ENCODE data around the gene HOXA11.

Gene HOXA11

DNA sequence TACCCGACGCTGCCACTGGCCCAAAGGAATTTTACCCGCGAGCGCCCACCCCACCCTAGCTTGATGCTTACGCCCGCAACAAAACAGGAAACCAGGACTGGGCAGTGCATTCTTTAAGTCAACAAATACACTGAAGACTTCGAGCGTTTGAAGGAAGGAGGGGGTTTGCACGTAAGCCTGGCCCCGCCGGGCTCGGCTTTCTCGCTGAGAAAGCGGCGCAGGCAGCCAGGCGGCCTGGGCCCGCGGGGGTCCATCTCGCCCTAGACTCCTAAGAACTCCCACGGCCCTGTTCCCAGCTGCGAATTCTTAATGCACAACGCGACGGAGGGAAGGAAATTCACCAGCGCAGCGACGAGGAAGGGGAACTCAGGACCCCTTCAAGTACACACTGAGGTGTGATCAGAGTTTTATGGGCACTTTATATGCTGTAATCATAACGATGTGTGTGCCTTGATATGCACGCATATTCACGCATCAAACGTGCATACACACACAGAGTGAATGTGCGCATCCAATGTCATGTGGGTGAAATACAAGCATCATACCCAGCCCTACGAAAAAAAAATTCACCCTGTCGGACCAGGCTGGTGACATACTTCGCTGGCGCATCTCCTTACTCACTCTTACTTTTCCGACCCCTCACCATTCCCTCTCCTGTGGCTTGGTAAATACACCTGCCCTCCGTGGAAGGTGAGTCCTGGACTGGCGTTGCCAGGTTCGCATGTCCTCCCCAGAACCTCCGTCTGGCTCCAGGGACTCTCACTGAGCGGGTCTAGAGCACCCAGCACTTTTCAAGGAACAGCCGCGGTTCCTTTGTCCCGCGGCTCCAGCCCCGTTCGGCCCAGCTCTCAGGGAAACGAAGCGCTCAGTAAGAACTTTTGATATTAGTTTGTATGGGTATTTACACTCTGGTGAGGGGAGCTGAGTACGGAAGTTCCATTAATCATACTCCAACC is 20.6 kb upstream of the HOXA11 start:
- no peak for DNase-seq

DNA sequence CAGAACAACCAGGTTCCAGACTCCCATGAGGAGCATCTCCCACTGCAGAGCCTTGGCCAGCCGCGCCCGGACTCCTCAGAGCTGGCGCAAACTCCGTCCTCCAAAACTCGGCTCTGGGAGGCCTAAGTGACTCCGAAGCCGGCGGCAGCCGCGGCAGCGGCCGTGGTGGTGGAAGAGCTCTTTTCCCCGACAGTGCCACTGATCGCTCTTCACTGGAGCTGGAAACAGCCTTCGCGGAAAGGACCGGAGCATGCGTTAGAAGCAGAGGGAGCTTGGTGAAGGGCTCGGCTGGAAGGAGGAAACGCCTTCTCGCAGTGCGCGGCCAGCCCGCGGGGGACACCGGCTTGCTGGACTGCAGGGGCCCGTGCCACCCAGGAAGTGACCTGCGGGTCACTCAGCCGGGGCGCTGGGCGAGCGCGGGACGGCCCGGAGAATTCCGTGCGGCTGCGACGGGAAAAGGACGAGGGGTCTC is 19.9 kb upstream of the HOXA11 start:
- no peak for DNase-seq

DNA sequence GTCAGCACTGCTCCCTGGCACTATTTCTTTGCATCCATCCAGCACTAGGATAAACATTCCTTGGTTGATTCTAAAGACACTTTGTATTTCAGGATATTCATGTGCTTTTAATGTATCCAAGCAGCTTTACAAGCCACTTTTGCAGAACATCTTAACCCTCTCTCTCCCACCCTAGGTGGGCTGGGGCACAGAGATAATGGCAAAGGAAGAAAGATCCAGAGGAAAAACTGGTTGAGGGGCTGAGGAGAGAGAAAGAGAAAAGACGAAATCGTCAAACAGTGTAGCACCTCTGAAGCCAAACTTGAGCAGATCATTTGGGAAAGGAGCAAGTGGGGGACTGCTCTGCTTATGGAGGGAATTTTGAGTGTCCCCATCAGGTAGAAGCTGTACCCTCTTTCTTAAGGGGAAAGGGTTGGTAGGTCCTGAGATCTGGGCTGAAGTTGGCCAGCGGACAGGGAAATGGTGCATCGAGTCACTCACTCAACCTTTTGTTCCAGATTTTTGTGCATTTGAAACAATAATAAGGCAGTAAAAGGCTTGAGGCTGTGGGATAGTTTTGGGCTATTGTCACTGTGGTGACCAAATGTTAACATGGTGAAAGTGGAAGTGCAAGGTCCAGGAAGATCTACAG is 19.0 kb upstream of the HOXA11 start:
- DNase-seq: no peak

DNA sequence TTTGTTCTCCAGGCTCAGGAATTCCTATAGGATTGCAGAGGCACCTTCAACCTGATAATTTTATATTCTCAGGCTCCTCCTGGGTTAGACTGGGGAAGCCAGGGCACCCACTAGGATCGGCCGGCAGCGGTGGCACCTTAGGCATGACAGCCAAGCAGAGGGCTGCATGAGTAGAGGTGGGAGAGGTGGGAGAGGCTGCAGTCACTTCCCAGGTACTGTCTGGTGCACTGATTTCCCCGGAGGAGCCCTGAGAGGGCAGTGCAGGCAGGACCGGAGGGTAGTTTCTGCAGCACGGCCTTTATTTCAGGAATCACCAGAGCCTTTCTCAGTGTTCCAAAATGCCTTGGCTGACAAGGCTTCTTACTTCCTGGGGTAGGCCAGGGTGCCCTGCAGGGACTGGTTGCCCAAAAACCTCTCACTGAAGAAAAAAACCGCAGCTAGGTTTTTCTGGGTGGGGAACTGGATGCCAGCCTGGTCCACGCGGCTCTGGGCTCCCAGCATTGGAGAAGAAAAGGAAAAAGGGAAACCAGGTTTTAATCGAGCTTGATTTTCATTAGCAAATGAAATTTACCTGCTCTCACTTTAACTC is 18.4 kb upstream of the HOXA11 start:
- no peak for DNase-seq

DNA sequence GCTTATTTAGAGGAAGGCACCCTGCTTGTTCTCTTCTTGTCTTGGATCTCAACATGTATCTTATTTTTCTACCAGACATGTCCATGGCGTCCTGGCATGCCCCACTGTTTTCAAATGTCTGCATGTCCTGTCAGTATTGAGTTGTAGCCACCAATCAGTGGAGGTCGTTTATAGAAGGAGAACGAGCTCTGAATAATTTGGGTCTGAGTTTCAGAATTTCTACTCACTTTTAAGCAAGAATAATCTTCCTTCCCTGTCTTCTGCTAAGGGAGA is 17.8 kb upstream of the HOXA11 start:
- DNase-seq: no peak

DNA sequence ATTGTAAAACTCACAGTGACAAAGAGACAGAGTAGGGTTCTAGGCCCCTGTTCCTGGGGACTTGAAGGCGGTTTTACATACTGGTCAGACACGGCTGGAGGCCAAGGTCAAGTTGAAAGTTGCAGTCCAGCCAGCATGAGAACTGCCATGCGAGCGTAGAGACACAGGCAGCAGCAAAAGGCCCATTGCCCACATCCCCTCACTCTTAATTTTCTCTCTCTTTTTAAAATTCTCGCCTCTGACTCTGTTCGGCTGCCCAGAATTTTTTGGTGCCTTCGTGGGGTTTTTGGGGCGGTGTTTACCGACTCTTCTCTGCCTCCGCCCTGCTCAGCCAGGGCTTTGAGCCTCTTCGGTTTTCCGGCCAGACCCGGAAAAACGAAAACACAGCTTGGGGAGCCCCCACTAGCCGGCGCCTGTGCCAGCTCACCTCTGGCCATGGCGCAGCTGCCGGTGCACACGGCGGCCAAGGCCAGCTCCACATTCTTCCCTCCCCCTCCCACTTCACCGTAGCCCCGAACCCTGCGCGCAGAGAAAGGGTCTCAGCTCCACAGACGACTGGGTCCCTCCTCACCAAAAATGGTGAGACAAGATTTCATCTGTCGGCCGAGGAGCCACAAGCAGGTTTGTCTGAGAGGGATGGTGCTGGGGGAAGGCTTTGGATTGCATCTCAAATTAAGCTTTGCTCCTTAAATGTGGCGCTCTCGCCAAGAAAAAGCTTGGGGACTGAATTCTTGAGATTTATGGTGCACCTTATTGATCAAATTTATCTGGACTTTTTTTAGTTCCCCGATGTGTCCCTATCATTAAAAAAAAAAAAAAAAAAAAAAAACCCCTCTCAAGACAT is 17.2 kb upstream of the HOXA11 start:
- DNase-seq: no peak

DNA sequence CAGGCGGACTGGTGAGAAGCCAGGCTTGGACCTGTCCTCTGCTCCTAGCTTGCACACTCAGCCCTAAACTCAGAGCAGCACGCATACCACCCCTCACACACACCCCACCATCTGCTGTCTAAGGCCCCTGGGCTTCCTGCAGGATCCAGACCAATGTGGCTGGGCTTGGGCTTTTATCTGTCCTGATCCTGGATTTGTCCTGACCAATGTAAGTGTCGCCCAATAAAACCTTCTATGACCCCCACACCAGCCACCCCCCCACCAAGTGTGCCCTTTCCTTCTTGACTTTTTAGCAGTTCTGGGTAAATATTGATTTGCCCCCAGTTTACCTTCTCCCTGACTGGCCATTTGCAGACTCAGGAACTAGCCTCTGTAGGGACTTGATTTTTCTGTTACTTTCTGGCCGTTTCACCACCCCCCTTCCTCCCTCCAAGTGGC is 16.6 kb upstream of the HOXA11 start:
- DNase-seq: no peak

DNA sequence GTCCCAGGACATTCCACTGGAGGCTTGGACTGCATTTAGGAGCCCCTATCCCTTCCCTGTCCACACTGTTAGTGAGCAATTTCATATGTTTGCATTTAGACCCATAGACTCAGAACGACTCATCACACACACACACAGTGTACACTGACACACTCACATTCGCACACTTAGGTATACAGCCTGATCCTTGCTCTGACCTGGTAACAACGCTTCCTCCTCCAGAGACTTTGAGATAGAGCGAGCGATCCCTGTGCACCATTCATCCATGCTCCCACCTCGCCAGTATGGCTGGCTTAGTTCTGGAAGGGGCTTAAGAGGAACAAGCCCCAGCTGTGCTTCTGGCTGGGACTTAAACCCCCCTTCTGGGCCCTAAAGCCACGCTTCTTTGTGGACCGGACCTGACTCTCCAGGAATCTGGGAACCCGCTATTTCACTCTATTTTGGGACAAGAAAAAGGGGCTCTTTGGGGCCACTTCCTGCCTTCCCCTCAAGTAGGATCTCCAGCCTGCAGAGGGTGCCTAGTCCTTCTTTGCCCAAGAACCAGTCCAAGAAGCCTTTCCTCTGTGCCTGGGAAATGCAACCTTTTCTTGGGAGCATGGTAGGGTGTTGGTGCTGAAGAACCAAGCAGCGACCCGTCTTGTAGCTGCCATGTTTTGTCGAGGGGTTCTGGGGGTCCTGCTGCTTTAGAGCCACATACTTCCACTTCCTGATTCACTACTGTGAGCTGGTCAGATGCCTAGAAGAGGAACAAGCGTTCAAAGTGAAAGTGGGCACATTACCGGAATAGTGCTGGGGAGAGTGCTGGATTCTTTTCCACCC is 15.9 kb upstream of the HOXA11 start:
- no peak for DNase-seq

DNA sequence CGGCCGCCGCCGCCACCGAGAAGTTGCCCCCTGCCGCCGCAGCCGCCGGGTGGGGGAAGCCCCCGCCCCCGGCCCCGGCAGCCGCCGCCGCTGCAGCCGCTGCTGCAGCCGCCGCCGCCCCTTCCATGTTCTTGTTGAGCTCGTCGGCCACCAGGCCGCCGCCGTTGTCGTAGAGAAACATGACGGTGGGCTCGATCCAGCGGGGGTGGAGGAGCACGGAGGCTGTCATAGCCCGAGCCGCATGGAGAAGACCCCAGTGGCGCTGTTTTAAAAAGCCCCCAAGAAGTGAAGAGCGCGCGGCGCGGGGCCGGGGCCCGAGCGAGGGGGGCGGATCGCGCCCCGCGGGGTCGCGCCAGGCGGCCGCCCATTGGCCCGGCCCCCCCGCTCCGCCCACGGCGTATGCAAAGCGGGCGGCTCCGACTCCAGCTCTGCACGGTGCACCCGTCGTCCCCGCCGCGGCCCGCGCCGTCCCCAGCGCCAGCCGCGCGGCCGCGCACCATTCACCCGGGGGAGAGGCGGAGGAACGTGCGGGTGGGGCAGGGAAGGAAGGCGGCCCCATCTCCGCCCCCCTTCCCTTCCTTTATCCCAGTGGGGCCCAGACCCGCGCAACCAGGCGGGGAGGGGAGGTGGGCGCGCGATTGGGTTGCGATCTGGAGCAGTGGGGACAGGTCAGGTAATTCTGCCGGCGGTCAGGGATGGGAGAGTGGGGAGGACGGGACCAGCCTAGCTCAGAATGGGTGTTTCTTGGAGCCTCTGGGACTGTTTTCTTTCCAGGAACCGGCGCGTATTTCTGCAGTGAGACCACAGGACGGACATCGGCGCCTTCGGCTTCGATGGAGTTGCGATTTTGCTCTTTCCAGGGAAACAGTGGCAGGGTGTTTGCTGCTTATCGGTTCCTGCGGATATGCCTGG is 15.1 kb upstream of the HOXA11 start, which contains the start of gene HOXA13:
Gene HOXA13, minus strand, starts transcription at position 243 of the 912 bp plus-strand sequence. Its CDS starts 14 bp downstream, at position 229.
- peak; percentile 61 for DNase-seq

DNA sequence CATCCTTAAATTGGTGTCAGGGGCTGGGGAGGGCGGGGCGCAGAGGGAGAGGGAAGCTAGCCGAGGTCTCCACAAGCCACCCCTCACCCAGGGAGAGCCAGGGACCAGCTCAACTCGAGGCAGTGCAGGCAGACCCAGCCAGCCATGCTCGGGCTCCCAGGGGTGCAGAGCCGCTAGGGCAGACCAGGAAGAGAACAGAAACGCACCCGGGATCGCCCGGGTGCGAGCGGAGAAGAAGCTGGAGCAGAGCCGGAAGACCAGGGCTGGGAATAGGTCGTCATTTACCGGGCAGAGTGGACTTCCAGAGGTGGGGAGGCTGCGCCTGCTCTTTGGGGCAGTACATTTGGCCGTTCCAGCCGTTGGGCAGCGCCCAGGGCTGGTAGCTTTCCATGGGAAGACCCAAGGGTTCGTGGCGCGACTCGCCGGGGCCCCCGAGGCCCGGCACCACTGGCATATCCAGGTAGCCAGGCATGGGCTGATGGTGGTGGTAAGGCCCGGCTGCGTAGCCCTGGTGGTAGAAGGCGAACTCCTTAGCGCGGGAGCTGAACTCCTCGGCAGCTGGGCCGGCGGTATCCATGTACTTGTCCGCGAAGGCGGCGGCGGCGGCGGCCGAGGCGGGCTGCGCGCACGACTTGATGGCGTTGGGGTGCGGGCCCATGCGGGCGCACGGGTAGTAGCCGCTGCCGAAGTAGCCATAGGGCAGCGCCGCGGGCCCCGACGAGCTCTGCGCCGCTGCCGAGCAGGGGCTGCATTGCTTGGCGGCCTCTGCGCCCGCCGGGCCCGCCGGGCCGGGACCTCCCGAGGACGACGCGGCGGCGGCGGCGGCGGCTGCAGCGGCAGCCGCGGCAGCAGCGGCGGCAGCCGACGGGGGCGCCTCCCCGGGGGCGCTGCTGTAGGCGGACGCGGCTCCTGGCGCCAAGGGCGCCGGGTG is 14.1 kb upstream of the HOXA11 start:
- DNase-seq: no peak

DNA sequence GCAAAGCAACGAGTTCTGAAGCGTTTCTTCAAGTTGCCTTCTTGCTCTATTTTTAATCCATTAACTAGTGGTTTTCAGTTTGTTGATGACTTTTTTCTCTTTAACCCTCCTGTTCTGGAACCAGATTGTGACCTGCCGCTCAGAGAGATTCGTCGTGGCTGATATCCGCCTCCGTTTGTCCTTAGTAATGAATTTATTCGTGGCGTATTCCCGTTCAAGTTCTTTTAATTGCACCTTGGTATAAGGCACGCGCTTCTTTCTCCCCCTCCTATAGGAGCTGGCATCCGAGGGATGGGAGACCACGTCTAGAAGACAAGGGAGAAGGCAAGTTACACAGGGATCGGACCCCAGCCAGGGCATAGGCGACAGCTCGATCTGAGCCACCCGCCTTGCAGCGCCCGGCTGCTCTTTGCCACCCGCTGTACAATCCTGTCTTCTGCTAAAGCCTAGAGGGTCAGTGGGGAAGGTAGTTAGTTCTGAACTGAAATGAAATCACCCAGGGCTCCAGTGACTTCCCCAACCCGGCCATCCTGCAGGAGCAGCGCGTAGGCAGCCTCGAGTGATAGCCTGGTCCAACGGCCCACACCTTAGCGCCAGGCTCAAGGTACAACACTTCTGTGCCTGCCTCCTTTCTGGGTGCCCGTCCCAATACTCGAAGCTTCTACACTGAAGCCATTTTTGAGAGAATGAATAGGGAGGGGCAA is 13.3 kb upstream of the HOXA11 start:
- DNase-seq: no peak

DNA sequence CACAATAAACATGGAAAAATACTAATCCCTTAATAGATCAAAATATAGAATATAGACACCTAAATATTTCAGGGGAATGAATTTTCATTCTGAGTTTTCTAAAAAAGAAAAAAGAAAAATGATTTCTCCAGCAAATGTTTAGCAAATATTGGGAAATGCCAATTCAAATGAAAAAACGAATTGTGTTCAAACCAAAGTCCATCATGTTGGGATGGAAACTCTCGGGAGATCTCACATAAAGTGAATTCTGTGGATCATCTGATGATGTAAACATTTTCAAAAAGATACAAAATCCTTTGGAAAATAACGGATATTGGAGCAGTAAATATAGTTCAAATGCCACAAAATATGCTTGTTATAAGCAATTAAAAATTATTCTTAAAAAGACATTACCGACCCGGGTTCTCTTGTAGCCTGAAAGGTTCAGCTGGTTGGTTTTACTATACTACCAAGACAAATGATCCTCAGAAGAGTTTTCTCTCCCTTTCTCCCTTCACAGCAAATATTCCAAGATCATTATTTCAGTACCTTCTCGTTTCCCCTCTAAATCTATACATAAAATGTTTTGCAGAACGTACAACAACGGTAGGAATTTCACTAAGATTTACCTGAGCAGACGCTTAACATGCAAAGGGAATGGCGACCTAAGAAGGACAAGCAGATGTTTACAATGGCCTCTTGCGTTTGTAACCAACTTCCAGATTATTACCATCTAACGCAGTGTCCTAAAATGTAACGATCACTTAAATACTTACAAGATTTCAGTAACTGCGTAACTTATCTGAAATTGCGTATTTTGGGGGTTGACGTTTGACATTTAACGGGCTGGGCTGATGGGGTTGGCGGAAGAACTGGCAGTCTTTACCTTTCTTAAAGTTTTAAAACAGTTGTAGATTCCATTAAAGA is 12.4 kb upstream of the HOXA11 start:
- DNase-seq: no peak

DNA sequence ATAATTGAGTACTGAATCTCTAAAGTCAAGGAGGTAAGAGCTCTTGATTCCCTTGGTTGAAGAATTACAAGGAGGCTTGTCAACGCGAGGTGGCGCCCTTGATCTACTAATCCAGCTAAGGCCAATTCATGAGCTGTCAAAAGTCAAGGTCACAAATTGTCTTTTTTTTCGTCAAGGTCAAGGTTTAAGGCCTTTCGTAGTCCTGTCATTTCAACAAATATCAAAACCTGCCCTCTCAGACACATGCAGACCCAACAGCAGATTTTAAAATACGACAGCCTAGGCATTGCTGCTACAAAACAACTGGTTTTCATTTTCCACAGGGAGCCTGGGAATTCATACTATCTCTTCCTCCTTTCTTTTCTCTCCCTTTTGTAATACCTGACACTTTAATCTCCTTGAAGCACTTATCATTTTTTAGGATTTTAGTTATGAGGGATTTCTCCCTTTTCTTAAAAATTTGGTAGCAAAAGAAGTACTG is 11.3 kb upstream of the HOXA11 start:
- no peak for DNase-seq

DNA sequence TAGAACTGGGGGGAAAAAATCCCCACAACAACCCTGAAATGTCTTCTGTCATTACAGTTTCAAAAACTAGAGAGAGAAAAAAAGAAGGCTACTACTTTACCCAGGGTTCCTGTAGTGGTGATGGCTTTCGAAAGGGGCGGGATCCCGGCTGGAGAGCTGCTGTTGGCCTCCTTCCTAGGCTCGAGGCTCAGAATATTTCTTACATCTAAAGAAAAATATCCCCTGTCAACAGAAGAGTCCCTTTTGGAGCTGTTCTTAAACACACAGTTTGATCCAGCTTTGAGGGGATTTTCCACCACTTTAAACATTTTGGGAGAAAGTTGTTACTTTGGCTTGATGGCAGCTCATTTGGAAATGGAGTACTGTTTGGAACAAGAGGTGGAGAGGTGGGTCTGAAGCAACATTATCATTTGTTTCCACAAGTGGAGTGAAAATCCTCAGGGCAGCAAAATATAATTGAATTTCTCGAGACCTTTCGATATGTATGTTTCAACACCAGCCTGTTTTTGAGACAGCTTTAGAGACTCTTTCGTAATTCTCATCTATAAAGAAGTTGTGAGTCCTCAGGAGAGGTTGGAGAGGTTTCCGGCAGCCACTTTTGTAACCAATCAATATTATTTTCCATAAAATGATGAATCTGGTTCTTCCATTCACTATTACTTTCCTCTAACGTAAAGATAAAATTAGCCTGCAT is 9.8 kb upstream of the HOXA11 start:
- no peak for DNase-seq

DNA sequence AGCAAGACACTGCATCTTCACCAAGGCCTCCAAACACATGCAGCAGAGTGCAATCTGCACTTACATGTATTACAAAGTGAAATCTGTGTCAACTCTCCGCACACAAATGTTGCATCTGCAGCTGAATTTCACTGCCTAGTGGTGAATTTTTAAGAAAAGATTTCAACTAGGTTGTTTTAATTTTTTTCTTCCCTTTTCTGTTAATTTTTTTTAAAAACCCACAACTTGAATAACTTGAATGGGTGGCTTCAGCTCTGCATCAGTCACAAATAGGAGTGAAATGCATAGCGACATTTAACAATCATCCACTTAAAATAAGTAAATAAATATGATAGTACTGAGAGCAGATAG is 8.9 kb upstream of the HOXA11 start:
- DNase-seq: no peak

DNA sequence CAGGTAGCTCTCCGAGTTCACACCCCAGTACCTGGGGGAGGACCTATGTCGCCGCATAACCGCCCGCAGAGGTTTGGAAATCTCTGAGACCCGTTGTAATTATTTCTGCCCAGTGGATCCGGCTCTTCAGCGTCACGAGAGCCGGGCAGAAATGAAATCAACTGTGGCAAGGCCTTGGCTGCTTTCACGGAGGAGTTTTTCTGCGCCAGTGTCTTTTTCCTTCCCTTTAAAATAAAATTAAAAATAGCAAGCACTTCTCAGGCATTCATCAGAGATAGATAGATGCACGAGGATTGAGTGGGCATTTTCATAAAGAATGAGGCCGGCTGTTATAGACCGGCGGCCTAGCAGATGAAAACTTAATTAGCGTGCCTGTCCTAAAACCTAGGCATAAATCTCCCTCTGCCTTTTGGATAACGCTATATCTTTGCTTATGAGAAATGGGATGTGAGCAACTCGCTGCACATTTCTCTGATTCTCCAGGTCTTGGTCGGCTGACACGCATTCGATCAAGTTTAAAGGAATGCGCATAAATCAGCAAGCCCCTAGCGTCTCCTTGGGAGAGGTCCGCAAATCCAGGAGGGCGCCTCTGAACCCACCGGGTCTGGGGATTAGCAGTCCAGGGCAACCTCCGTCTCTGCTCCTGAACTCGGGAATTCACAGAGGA is 8.4 kb upstream of the HOXA11 start:
- no peak for DNase-seq

All from HCEC 1CT (cell line).